Progenitor cell of endocrine pancreas (in vitro differentiated cells): ENCODE results near the gene SMPD4. TPM values are rescaled to one million over a fixed set of nuclear protein-coding genes. Genes with fewer than 3 reads are reported as not detected.
"Not testable (repeated sequence)": the region's sequence is repeated elsewhere in the genome, so short reads cannot be mapped to it uniquely, and the experiment has no call there.

ENCODE experiments used
- DNase-seq: peaks from one replicate; pipeline ENCODE4 v3.0.0; 2021; ENCODE audit warnings: low spot score; ENCODE audit not compliant: unreplicated experiment
- H3K27ac Mint-ChIP-seq: 2 replicates; pipeline ENCODE4 v1.8.0; 2021; ENCODE audit warnings: mild to moderate bottlenecking, moderate library complexity, mixed read lengths
- H3K27me3 Mint-ChIP-seq: 2 replicates; pipeline ENCODE4 v1.8.0; 2021; ENCODE audit warnings: mixed read lengths
- H3K36me3 Mint-ChIP-seq: 2 replicates; pipeline ENCODE4 v1.8.0; 2022; ENCODE audit warnings: mixed read lengths; ENCODE audit not compliant: insufficient read depth
- H3K4me1 Mint-ChIP-seq: 2 replicates; pipeline ENCODE4 v1.8.0; 2021; ENCODE audit warnings: low read depth, mixed read lengths
- H3K4me3 Mint-ChIP-seq: 2 replicates; pipeline ENCODE4 v1.8.0; 2021; ENCODE audit warnings: low read depth, mild to moderate bottlenecking, moderate library complexity, mixed read lengths
- H3K9me3 Mint-ChIP-seq: 2 replicates; pipeline ENCODE4 v1.8.0; 2021; ENCODE audit warnings: low read depth, mixed read lengths
- total RNA-seq: library from RNA; stranded (reverse); gene quantifications from 2 replicates; pipeline ENCODE4 v1.2.1, GENCODE V29; 2021
- TF ChIP-seq, protein P1 (sequence below): fragments of 200-600 bp; sonication (generic); IDR thresholded peaks from one replicate; pipeline ENCODE4 v1.5.0; 2021; ENCODE audit warnings: antibody characterized with exemption, mild to moderate bottlenecking; ENCODE audit not compliant: unreplicated experiment

The SMPD4 gene
- total RNA-seq, 1 donor from 2014 or later = 93.8 TPM

DNA sequence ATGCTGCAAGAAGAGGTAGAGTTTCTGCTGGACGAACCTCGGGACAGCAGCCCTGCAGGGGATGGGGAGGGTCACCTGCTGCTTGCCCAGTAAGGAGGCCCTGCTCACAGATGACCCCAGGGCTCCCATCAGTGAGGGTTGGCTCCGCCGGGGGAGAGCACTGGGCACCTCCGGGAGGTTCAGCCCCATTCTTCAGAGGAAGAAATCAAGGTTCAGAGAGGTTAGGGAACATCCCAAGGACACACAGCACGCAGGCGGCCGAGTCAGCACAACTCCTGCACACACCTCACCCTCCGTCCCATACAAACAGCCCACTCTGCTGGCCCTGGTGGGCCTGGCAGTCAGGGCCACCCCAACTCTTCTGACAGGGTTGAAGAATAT lies 24.8 kb downstream of the SMPD4 start:
- H3K4me3 Mint-ChIP-seq = no peak overlapping the region
- no peak for DNase-seq
- no peaks in the 10 kb centered on the region for H3K9me3 Mint-ChIP-seq
- no peaks in the 10 kb centered on the region for H3K36me3 Mint-ChIP-seq
- TF ChIP-seq, protein P1, sequence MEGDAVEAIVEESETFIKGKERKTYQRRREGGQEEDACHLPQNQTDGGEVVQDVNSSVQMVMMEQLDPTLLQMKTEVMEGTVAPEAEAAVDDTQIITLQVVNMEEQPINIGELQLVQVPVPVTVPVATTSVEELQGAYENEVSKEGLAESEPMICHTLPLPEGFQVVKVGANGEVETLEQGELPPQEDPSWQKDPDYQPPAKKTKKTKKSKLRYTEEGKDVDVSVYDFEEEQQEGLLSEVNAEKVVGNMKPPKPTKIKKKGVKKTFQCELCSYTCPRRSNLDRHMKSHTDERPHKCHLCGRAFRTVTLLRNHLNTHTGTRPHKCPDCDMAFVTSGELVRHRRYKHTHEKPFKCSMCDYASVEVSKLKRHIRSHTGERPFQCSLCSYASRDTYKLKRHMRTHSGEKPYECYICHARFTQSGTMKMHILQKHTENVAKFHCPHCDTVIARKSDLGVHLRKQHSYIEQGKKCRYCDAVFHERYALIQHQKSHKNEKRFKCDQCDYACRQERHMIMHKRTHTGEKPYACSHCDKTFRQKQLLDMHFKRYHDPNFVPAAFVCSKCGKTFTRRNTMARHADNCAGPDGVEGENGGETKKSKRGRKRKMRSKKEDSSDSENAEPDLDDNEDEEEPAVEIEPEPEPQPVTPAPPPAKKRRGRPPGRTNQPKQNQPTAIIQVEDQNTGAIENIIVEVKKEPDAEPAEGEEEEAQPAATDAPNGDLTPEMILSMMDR = no peak
- peak overlapping the region; percentile 33 for H3K27ac Mint-ChIP-seq
- peaks cover 2% of the 10 kb centered on the region for H3K4me1 Mint-ChIP-seq
- H3K27me3 Mint-ChIP-seq = no peaks in the 10 kb centered on the region

DNA sequence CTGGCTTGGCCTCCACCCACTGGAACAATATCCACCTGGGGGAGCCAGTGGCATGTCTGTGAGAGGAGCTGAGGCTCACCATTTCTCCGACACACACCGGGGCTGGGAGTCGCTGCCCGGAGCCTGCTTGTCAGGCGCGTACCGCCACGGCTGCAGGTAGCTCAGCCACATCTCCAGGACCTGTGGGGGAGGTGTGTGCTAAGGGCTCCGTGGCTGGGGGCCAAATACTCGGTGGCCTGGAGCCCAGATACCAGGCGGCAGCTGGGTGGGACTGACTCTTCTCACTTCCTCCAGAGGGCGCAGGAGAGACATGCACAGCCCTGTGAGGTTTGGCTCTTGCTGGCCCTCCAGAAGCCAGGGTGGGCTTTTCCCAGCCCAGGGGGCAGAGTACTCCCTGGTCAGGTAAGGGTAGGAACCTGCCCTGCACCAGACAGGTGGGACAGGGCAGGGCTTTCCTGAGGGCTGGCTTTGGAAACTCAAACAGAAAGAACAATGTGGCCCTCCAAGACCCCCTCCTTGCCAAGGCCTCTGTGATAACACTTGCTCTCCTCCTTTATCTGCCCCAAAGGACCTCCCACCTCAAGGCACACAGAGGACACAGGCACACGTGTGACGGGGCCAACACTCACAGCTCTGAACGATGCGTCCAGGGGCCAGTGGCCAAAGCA lies 25.3 kb downstream of the SMPD4 start:
- H3K27ac Mint-ChIP-seq = peak overlapping the region; percentile 33

DNA sequence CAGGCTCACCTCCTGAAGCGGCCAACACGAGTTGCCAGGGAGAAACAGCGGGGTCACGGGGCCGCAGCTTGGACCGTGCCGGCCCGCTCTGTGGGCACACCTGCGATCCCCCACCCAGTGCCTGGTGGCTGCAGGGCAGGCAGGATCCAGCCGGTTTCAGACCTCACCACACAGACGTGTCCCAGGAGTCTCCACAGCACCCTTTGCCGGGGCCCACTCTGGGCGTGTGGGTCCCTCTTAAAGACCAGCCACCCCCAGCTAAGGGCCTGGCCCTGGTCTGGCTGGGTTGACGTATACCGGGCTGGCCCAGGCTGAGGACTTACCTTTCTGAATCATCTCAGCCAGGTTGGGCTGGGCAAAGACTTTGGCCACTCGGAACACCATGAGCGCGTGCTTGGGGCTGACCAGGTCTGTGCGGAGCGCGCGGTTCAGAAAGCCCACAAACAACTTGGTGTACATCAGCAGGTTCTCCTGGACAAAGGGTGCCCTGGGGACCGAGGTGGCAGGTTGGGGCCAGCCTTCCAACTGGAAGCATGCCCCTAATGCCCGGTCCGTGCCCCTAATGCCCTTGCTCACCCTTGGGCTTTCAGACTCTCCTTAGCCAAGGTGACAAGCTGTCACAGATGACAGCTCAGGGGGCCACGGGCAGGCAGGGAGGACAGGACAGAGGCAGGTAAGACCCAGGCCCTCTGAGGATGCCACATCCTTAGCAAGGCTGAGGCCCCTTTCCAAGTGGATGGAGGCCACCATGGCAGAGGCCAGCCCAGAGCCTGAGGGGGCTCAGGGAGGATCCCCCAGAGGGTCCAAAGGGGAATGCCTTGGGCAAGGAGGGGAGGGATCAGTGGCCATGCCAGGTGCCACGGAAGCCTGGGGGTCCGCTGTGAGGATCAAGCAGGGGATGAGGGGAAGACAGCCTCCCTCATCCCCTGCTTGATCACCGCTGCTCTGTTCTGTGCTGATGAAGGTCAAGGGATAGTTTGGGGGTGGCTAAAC lies 26.3 kb downstream of the SMPD4 start:
- Mint-ChIP-seq H3K9me3 (no peaks in the 10 kb centered on the region), H3K27me3 (no peaks in the 10 kb centered on the region), H3K4me3 (no peak overlapping the region), H3K4me1 (peaks cover 2% of the 10 kb centered on the region), H3K27ac (no peak overlapping the region), H3K36me3 (no peaks in the 10 kb centered on the region)
- TF ChIP-seq, protein P1 = no peak
- no peak for DNase-seq

More for the DNA sequence above, 25.3 kb downstream of the SMPD4 start:
- H3K36me3 Mint-ChIP-seq, H3K4me3 Mint-ChIP-seq, H3K4me1 Mint-ChIP-seq, H3K27me3 Mint-ChIP-seq, H3K9me3 Mint-ChIP-seq: not testable (repeated sequence)
- TF ChIP-seq, protein P1 = peak; percentile 63
- DNase-seq = peak; percentile 42

DNA sequence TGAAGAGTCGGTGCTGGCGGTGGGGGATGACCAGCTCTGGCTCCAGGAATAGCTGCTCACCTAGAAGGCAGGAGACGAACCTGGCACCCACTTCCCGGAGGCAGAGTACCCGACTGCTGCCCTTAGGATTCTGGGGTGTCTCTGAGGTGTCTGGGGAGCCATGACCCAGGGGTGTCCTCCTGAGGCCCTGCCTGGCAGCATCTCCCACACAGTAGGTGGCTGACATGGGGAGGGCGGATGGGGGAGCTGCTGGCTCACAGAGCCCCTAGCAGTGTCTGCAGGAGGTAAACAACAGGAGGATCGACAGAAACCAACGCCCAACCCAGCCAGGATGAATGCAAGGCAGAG lies 27.0 kb downstream of the SMPD4 start:
- H3K36me3 Mint-ChIP-seq, H3K4me1 Mint-ChIP-seq, H3K27ac Mint-ChIP-seq, H3K9me3 Mint-ChIP-seq, H3K27me3 Mint-ChIP-seq, DNase-seq, H3K4me3 Mint-ChIP-seq: not testable (repeated sequence)

DNA sequence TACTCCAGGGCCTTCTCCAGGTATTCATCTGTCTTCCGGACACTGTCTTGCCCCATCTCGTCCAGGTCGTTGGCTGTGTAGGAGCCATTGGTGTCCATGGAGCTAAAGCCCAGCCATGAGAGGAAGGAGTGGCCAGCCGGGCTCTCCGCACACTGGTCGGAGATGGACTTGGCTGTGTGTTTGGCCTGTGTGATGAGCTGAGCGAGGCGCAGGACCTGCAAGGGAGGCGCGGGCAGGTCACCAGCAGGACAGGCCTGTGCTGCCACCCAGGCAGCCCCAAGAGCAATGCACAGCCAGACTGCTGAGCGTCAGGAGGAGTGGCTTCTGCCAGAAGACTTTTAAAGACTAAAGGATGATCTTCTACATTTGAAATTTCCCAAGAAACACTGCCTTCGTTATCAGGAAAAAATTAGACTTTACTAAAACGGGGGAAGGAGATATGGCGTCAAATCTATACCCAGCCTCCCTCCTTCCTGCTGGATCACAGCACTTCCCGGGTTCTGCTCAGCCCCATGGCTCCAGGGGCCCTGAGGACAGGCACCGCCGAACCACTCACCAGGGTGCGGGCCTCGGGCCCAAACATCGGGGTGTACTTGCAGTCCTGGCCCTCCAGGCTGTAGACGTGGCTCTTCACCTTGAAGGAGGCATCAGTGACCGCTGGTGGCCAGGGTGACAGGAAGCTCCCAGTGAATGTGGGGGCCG lies 27.5 kb downstream of the SMPD4 start:
- H3K4me1 Mint-ChIP-seq, H3K27ac Mint-ChIP-seq, H3K27me3 Mint-ChIP-seq, H3K9me3 Mint-ChIP-seq, H3K36me3 Mint-ChIP-seq, H3K4me3 Mint-ChIP-seq, DNase-seq: not testable (repeated sequence)
